ENCODE results near the gene HOXC11.

HOXC11 gene

DNA sequence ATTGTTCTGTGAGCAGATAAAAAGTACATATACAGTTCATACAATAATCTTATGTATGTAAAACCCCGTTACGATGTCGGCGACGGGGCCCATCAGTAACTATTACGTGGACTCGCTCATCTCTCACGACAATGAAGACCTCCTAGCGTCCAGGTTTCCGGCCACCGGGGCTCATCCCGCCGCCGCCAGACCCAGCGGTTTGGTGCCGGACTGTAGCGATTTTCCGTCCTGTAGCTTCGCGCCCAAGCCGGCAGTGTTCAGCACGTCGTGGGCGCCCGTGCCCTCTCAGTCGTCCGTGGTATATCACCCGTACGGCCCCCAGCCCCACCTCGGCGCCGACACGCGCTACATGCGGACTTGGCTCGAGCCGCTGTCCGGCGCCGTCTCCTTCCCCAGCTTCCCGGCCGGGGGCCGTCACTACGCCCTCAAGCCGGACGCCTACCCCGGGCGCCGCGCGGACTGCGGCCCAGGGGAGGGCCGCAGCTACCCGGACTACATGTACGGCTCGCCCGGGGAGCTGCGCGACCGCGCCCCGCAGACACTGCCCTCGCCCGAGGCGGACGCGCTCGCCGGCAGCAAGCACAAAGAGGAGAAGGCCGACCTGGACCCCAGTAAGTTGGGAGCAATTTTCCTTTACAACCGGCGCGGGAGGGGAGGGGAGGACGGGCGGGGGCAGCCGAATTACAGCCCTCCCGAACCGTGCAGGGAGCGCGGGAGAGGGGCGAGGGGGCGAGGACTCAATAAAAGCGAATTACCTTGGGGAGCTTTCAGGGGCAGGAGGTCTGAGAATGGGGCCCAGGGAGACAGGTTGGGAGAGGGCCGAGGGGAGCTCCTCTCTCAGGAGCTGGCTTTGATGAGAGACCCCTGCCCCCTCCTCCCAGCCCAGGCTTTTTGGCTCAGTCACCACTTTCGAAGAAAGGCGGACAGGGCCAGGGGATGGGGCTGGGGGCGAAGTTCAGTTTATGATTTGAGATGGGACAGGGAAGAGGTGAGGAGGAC is 27.5 kb downstream of the HOXC11 start, which contains the start of gene HOXC9:
TSS of gene HOXC9 (plus strand) at position 46 of the 999 bp plus-strand sequence. CDS start at position 74, 28 bp downstream.
- H3K27ac ChIP-seq, result peak within 1 kb of the TSS; percentile 86
- TF ChIP-seq ZFX (IDR thresholded peaks at IDR 0.05; ENCODE audit: borderline replicate concordance) (no peak), CTCF (IDR thresholded peaks at IDR 0.05) (no peak)

DNA sequence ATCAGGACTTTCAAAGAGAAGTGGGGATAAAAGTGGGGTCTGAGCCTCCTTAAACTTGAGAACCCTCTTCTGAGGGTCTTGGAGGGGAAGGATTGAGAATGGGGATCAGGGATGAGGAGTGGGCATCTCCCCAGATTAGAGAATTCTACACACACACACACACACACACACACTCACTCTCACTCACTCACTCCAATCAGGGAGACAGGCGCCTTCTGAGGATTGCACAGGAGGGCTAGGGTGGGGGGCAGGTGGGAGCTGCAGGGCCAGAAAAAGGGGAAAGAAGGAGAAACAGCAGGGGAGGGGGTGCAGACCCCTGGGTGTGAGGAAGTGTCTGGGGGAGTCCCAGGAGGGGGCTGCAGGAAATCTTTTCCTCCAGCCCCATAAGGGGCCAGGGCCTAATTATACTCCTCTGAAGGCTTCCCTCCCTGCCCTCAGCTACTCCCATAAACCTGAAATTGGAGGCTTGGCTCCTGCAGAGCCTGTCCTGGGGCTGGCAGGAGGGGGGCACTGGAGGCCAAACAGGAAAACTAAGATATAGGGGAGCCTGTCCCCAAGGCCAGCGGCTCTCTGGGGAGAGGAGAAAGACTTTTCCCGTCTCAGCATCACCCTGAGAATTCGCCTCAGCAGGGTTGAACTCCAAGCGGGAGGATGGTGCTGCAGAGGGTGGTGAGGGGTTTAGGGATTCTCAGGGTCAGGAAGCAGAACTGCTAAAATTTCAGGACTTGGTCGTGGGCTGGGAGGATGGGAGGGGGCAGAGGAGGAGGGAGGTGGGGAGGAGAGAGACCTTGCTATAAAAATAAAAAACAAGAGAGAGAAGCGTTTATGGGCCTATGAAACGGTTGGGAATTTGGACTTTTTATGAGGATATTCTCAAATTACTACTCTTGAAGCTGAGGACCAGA is 28.6 kb downstream of the HOXC11 start:
- no peak for TF ChIP-seq CTCF (IDR thresholded peaks at IDR 0.05)
- no peak for TF ChIP-seq ZFX (IDR thresholded peaks at IDR 0.05; ENCODE audit: borderline replicate concordance)
- H3K27ac ChIP-seq, result no peak overlapping the region

DNA sequence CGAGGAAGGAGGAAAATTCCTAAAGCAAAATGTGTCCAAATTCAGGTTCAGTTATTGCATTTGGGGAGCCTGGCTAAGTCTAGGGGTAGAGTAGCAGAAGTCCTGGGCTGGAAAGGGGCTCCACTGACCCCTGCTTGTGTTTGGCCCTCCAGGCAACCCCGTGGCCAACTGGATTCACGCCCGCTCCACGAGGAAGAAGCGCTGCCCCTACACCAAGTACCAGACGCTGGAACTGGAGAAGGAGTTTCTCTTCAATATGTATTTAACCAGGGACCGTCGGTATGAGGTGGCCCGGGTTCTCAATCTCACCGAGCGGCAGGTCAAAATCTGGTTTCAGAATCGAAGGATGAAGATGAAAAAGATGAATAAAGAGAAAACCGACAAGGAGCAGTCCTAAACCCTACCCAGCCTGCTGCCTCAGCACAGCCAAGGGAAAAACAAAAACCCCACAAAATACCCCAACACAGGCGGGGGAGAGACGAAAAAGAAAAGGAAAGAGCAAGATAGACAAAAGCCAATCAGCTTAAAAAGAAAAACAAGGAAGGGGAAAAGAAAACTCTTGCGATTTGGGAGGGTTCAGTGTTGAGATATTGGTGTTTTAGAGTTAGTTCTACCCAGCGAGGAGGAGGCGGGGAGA is 29.5 kb downstream of the HOXC11 start:
- no peak overlapping the region for H3K27ac ChIP-seq
- no peak for TF ChIP-seq CTCF (IDR thresholded peaks at IDR 0.05)
- TF ChIP-seq ZFX (IDR thresholded peaks at IDR 0.05; ENCODE audit: borderline replicate concordance), result no peak

- TF ChIP-seq CTCF (IDR thresholded peaks at IDR 0.05) (no peak), ZFX (IDR thresholded peaks at IDR 0.05; ENCODE audit: borderline replicate concordance) (no peak)
- peak overlapping the region; percentile 22; the same call in 1 of the 2 replicates for H3K27ac ChIP-seq
Measured at GRCh38 chr12:54002915-54003389, 30.0 kb downstream of the HOXC11 start.

- peak overlapping the region; percentile 22; the same call in 1 of the 2 replicates for H3K27ac ChIP-seq
- TF ChIP-seq ZFX (IDR thresholded peaks at IDR 0.05; ENCODE audit: borderline replicate concordance) (no peak), CTCF (IDR thresholded peaks at IDR 0.05) (no peak)
Measured at GRCh38 chr12:54003625-54004024, 30.7 kb downstream of the HOXC11 start.

DNA sequence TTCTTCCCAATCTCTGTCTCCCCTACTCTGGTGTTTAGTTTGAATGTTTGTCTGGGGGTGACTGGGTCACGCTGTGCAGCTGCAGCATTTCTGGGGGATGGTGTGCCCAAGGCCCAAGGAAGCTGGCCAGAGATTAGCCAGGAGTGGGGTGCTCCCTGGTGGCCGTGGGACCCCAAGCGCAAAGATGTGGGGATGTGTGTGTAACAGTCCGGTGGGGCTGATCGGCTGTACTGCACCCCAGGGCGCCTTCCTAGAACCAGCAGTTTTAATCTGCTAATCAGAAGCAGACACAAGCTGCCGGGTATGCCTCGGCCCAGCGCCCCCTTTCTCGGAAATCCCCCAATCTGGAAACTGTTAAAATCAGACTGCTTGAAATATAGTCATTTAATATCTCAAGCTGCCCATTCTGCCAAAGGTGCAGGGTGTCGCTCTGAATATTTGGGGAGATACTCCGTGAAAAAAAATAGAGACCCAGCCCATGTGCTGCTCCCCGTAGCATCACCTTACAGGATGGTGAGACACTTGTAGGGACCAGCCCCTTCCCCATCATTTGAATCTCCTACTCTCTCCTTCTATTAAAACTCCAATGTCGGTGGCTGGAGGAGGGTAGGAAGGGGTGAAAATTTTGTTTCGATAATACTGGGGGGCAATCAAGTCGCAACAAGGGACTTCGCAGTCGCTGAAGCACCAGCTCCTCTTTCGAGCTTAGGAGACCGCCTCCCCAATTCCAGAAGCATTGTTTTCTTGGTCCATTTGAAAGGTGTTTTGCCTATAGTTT is 31.3 kb downstream of the HOXC11 start:
- TF ChIP-seq CTCF (IDR thresholded peaks at IDR 0.05), result no peak
- no peak for TF ChIP-seq ZFX (IDR thresholded peaks at IDR 0.05; ENCODE audit: borderline replicate concordance)
- H3K27ac ChIP-seq, result peak overlapping the region; percentile 22; the same call in 1 of the 2 replicates
